ENCODE measurements around the gene CCNB2.
"Not testable (repeated sequence)": the region's sequence is repeated elsewhere in the genome, so short reads cannot be mapped to it uniquely, and the experiment has no call there.

CCNB2 gene

DNA sequence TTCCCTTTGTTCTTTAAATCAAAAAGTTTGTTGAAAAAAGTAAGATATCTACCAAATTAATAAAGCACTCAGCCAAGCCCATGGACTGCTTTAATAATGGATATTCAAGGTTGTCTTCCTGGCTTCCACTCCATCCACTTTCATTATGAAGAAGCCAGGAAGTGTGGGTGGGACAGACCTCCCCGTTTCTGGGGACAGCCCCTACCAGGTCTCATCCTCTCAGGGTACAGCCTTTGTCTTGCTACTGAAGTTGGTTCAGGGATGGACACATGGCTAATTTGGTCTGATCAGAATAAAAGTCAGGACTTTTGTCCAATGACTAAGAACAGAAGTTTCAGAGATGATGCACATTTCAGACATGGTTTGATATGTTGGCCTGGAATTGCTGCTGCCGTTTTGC is 32.6 kb downstream of the CCNB2 start:
- no peak for DNase-seq

GRCh38 chr15:59138243-59138642 is 33.3 kb downstream of the CCNB2 start:
- no peak for DNase-seq

DNA sequence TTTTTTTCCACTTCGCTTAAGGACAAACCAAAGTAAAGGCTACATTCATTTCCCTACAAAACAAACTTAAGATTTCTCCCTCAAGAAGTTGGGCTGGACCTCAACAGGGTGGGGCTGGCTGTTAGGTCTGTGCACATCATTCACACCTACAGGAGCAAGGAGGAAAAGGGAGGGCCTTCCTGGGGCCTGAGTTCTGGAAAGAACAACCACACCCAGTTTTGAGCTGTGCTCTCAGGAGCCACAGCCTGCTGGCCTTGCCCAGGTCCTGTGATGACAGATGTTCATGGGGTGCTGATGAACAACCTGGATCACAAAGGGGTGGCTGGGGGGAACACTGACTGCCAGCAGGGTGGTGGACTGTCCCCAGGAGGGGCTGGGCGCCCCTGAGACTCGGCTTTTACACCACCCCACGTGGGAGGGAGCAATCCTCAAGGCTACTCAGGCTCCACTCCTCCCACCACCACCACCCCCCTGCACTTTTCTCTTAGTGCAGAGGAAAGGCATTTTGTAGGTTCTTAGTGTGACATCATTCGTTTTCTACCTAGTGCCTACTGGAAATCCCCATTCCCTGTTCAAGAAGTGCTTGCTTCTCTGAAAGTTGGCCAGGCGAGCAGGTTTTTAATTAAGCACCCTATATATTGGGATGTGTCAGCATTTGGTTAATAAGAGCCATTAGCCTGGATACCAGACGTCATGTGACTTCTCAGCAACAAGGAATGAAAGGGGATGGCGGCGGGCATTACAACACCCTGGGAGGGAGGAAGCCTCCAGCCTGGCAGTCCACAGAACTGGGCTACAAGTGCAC is 35.7 kb downstream of the CCNB2 start:
- DNase-seq = no peak

DNA sequence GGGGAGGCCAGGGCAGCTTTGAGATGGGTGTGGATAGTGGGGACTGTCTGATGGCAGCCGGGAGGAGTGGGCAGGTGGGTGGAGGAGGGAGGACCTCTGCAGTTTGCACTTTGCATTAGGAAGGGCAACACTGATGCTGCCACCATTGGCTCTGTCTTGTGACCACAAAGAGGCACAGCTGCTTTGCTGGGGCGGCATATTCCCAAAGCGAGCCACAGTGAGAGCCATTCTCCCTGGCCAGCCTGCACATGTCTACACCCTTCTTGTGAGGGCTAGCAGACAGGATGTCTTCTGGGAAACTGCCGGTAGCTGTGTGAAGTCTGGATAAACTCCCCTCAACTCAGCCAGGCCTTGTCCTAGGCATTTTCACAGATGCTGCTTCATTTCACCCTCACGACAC is 38.3 kb downstream of the CCNB2 start:
- DNase-seq = no peak

GRCh38 chr15:59144594-59144993 is 39.6 kb downstream of the CCNB2 start:
- not testable (repeated sequence) for DNase-seq

DNA sequence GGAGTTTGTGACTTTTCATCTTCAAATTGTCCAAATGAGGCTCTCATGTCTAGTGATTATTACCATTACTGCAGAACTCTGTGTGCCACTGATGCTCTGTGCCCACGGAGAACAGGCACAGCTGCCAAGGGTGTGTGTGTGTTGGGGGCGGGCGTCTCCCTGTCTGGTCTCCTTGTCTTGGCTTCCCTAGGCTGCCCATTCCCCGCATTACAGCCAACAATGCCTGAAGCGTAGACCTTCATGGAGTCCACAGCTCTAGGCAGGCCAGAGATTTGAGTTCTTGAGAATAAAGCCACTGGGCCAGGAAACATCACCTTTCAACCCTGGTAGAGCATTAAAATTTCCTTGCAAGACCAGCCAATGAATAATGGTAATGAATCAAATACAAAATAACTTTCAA is 42.7 kb downstream of the CCNB2 start:
- no peak for DNase-seq

GRCh38 chr15:59148153-59148833 is 43.3 kb downstream of the CCNB2 start:
- no peak for DNase-seq

DNA sequence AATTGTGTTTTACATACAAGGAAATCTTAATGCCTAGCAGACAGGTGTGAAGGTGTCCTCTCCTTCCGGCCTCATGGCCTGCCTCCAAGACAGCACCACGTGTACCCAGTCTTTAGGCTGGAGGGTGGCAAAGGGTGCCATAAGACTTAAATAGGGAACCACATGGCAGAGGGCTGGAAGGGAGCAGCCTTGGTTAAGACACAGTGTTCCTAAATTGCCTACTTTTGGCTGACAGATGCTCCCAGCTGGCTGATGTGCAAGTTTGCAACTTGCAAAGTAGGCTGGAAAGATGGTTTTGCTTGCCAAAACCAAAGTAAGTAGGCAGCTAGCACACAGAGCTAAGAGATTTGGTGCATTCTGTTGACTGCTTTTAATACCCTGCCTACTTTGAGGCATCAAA is 45.2 kb downstream of the CCNB2 start:
- DNase-seq = no peak

- DNase-seq = no peak
Measured at GRCh38 chr15:59152694-59153450, 47.9 kb downstream of the CCNB2 start.

- DNase-seq = no peak
Measured at GRCh38 chr15:59153466-59153865, 48.5 kb downstream of the CCNB2 start.

GRCh38 chr15:59154243-59154642 is 49.3 kb downstream of the CCNB2 start:
- no peak for DNase-seq

- no peak for DNase-seq
Measured at GRCh38 chr15:59155431-59155830, 50.5 kb downstream of the CCNB2 start.

DNA sequence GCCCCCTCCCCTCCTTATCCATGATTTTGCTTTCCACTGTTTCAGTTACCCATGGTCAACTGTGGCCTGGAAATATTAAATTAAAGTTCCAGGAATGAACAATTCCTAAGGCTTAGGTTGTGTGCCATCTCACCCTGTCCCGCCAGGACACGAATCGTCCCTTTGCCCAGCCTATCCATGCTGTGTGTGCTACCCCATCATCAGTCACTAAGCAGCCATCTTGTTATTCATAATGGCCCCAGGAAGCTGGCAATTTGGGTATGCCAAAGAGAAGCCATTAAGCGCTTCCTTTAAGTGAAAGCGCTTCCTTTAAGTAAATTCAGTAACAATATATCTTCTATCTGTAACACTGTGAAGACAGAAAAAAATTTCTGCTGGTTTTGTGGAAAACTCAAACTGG is 52.5 kb downstream of the CCNB2 start:
- no peak for DNase-seq

- no peak for DNase-seq
Measured at GRCh38 chr15:59157840-59158700, 53.1 kb downstream of the CCNB2 start.

GRCh38 chr15:59158701-59159034 is 53.7 kb downstream of the CCNB2 start:
- no peak for DNase-seq

- no peak for DNase-seq
Measured at GRCh38 chr15:59159210-59159609, 54.3 kb downstream of the CCNB2 start.

- peak; percentile 64 for DNase-seq
Measured at GRCh38 chr15:59160880-59161593, 56.1 kb downstream of the CCNB2 start.

DNA sequence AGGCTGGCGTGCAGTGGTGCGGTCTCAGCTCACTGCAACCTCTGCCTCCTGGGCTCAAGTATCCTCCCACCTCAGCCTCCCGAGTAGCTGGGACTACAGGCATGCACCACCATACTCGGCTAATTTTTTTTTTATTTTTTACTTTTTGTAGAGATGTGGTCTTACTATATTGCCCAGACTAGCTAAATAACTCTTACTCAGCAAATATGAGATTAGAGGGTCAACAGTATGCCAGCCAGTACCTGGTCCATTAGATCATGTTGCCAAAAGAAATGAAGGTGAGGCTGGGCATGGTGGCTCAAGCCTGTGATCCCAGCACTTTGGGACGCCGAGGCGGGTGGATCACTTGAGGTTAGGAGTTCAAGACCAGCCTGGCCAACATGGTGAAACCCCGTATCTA is 57.1 kb downstream of the CCNB2 start:
- not testable (repeated sequence) for DNase-seq

DNA sequence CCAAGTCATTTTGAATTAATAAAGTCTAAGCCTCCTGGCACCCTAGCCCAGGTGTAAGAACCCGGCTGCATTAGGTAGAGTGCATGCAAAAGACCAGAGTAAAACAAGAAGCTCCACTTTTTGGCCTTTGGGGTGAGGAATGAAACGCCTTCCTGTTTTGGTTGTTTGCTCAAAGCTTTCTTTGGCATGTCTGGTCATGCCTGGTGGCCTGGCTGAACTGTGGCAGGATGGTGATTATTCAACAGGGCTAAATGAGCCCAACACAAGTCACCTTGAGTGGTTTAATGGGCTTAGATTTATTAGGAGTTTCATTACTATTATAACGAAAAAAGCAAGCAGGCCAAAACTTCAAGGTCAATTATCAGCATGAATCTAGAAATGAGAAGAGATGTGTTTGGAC is 60.8 kb downstream of the CCNB2 start:
- DNase-seq = peak; percentile 21

DNA sequence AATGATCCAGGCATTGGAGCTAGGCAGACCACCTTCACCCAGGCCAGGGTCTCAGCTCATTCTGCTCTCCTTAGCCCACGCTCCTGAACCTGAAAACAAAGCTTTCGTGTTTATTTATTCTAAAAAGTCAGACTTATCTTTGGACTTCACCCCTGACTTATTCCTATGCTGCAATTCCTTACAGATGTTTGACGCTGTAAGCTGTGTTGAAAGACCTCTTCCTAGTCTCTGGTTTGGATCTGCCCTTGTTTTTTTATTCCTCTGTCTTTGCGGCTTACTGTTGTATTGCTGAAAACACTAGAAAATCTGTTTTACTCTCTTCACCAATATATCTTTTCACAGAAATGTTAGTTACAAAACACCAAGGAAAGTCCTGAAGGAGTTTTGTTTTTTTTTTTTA is 61.2 kb downstream of the CCNB2 start:
- no peak for DNase-seq

DNA sequence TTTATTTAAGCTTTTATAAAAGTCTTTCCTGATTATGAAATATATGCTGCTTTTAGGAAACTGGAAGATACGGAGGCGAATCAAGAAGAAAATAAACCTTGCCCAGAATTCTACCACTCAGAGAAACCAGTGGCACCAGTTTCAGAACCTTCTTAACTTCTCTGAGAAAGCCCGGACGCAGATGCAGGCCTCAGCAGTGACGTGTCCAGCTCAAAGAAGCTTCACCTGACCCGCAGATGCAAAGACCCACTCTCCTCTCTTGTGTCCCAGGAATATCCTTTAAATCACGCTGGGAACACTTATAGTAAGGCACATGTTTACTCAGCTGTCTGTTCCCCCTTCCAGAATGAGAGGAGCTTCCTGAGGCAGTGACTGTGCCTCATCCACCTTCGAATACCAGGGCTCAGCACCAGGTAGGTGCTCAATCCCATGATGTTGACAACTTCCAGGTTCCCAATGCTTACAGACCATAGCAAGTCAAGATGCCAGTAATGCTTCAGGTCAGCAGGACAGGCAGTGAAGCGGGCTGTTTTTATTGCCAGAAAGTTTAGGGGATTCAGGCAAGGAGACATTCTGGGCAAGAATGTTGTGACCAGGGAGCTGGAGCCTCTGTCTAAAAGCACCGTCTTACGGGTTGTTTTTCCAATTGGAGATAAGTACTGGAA is 61.8 kb downstream of the CCNB2 start:
- DNase-seq = peak; percentile 47

DNA sequence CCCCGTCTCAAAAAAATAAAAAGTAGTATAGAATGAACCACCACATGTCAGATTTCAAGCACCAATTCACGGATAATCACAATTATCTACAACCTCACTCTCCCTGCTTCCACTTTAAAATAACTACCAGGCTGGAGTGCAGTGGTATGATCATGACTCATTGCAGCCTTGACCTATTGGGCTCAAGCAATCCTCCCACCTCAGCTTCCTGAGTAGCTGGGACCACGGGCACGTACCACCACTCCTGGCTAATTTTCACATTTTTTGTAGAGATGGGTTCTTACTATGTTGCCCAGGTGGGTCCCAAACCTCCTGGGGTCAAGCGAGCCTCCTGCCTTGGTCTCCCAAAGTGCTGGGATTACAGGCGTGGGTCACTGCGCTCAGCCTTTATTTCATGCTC is 63.6 kb downstream of the CCNB2 start:
- no peak for DNase-seq

Data from NCI-H510A (cell line).